A549 treated with AZD9567 at 1 μM for 4 hours (cell line): ENCODE data around the gene COX6B1. TPM values are rescaled to one million over a fixed set of nuclear protein-coding genes. Genes with fewer than 3 reads are reported as not detected.

ENCODE experiments used
- total RNA-seq: library from RNA; stranded (reverse); fragments of 200-300 nt; extraction: Qiagen RNA extraction; gene quantifications from 5 replicates; pipeline ENCODE4 v1.2.3, GENCODE V29; 2022; ENCODE audit not compliant: insufficient read depth

The COX6B1 gene, protein sequence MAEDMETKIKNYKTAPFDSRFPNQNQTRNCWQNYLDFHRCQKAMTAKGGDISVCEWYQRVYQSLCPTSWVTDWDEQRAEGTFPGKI
- 1,345 to 2,265 TPM (median 1,386 TPM) in 5 replicates for total RNA-seq

GRCh38 chr19:35648017-35648961 lies at the start of gene COX6B1:
COX6B1 (plus strand) TSS chr19:35648323; CDS start chr19:35651244, 2,921 bp downstream.

DNA sequence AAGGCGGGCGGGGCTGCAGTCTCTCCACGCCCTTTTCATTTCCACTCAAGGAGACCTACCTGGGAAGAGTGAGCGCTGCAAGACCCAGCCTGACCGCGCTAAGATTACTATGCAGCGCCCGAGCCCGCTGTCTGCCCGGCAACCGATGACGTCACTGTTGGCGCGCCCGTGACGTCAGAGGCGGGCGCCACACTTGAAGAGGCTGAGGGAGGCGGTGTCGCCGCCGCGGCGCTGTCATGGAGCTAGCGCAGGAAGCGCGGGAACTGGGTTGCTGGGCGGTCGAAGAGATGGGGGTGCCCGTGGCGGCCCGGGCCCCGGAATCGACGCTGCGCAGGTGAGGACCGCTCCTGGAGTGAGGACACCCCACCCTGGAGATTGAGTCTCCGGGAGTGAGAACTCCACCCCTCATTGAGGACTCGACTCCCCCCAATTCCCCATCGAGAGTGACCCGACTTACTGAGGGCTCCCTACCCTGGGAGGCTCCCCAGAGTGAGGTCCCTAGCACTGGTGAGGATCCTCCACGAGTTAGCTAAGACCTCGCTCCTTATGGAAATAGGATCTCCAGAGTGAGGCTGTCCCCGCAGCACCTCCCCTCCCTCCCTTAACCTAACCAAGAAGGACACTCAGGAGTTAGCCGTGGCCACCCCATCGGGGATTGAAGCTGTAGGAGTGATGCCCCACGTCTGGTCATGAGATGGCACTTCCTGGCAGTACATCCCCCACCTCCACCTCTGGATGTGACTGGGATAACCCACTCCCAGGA lies 35.4 kb upstream of the COX6B1 start, which contains the start of gene HAUS5:
TSS of gene HAUS5 (plus strand) at position 177 of the 763 bp plus-strand sequence. CDS start at position 237, 60 bp downstream.

GRCh38 chr19:35628565-35629331 lies 19.4 kb upstream of the COX6B1 start, which contains the start of gene RBM42:
RBM42 (plus strand) TSS chr19:35629036; CDS start chr19:35629154, 118 bp downstream.

GRCh38 chr19:35641515-35642151 lies 6.5 kb upstream of the COX6B1 start, which contains the start of gene ETV2:
ETV2 (plus strand) TSS chr19:35641745; CDS start chr19:35642461, 716 bp downstream.

GRCh38 chr19:35666251-35666913 lies 18.3 kb downstream of the COX6B1 start, which contains the start of gene UPK1A:
UPK1A (plus strand) TSS chr19:35666517; CDS start chr19:35666813, 296 bp downstream.

DNA sequence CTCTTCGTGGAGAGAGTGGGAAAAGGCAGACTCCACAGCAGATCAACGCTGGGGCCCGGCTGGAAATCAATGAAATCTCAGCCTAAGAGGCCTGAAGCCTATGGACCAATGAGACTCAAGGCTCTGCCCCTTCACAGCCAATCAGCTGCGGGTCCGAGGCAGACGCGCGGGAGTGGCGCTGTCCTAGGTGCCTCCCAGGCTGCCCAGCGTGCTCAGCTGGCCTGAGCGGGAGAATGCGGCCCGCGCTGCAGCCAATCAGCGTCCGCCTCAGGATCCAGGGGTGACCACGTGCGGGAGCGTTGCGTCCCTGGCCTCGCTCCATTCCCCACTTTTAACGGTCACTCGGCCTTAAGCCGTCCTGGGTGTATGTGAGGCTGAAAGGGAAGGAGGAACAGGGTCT lies 56.1 kb downstream of the COX6B1 start, which contains the start of gene ZBTB32:
TSS of gene ZBTB32 (plus strand) at position 341 of the 400 bp plus-strand sequence. CDS start 10,069 bp downstream, outside the sequence.

Other genes with a start within 250 kb of the COX6B1 start
- 0.14 TPM in 1 of 5 replicates, not detected in the others for gene FFAR2, start 200.1 kb upstream of the COX6B1 start, total RNA-seq
- not detected in 5 replicates for gene KRTDAP, start 157.9 kb upstream of the COX6B1 start, total RNA-seq
- 32.2 to 38.6 TPM (median 34.4 TPM) in 5 replicates for gene DMKN, start 134.7 kb upstream of the COX6B1 start, total RNA-seq
- 1.9 to 3.2 TPM (median 2.6 TPM) in 5 replicates for gene SBSN, start 120.0 kb upstream of the COX6B1 start, total RNA-seq
- gene GAPDHS, start 114.9 kb upstream of the COX6B1 start, total RNA-seq = 0.10 to 0.15 TPM in 2 of 5 replicates, not detected in the others
- gene TMEM147, start 102.7 kb upstream of the COX6B1 start, total RNA-seq = 340 to 440 TPM (median 431 TPM) in 5 replicates
- gene ATP4A, start 84.7 kb upstream of the COX6B1 start, total RNA-seq = 0.07 to 0.08 TPM in 2 of 5 replicates, not detected in the others
- gene PMIS2, start 62.1 kb upstream of the COX6B1 start, total RNA-seq = not detected in 5 replicates
- gene HAUS5, start 35.6 kb upstream of the COX6B1 start, total RNA-seq = 7.1 to 16.9 TPM (median 15.8 TPM) in 5 replicates
- 134 to 209 TPM (median 196 TPM) in 5 replicates for gene RBM42, start 19.3 kb upstream of the COX6B1 start, total RNA-seq
- gene ETV2, start 6.6 kb upstream of the COX6B1 start, total RNA-seq = 1.8 to 3.6 TPM (median 2.4 TPM) in 4 of 5 replicates, not detected in the other
- 0.75 to 1.1 TPM (median 0.86 TPM) in 4 of 5 replicates, not detected in the other for gene UPK1A, start 18.2 kb downstream of the COX6B1 start, total RNA-seq
- not detected in 5 replicates for gene ZBTB32, start 56.2 kb downstream of the COX6B1 start, total RNA-seq
- gene KMT2B, start 69.7 kb downstream of the COX6B1 start, total RNA-seq = 56.0 to 66.5 TPM (median 61.9 TPM) in 5 replicates
- gene IGFLR1, start 94.1 kb downstream of the COX6B1 start, total RNA-seq = 12.6 to 17.0 TPM (median 12.9 TPM) in 5 replicates
- gene U2AF1L4, start 97.1 kb downstream of the COX6B1 start, total RNA-seq = 14.5 to 26.3 TPM (median 25.6 TPM) in 5 replicates
- gene PSENEN, start 97.3 kb downstream of the COX6B1 start, total RNA-seq = 259 to 313 TPM (median 277 TPM) in 5 replicates
- gene LIN37, start 100.3 kb downstream of the COX6B1 start, total RNA-seq = 22.9 to 57.3 TPM (median 27.5 TPM) in 5 replicates
- 0.28 to 0.42 TPM (median 0.36 TPM) in 4 of 5 replicates, not detected in the other for gene HSPB6, start 108.7 kb downstream of the COX6B1 start, total RNA-seq
- gene PROSER3, start 109.9 kb downstream of the COX6B1 start, total RNA-seq = 23.3 to 34.4 TPM (median 28.2 TPM) in 5 replicates
- 5.6 to 17.7 TPM (median 8.4 TPM) in 5 replicates for gene ARHGAP33, start 127.2 kb downstream of the COX6B1 start, total RNA-seq
- gene PRODH2, start 164.5 kb downstream of the COX6B1 start, total RNA-seq = 0.22 to 0.40 TPM (median 0.32 TPM) in 4 of 5 replicates, not detected in the other
- gene NPHS1, start 204.2 kb downstream of the COX6B1 start, total RNA-seq = 0.47 to 0.70 TPM (median 0.57 TPM) in 4 of 5 replicates, not detected in the other
- gene KIRREL2, start 208.6 kb downstream of the COX6B1 start, total RNA-seq = 0.39 to 0.61 TPM (median 0.49 TPM) in 4 of 5 replicates, not detected in the other
- 58.7 to 97.2 TPM (median 91.0 TPM) in 5 replicates for gene APLP1, start 220.3 kb downstream of the COX6B1 start, total RNA-seq